GM23338 (cell line): ENCODE data around the gene LMX1B. TPM values are rescaled to one million over a fixed set of nuclear protein-coding genes. Genes with fewer than 3 reads are reported as not detected.

Experiments used
- ATAC-seq: fragments of 200-7000 bp; cut with Tn5 transposase; 3 replicates; pipeline ENCODE4 v1.9.1; 2020
- DNase-seq: peaks from one replicate; pipeline ENCODE4 v3.0.0-alpha.2; 2015; ENCODE audit warnings: low spot score
- H2AFZ ChIP-seq: fragments of 200-600 bp; sonication (generic); 2 replicates; pipeline ENCODE4 v1.8.0; 2016; ENCODE audit warnings: antibody characterized with exemption, mild to moderate bottlenecking, moderate library complexity
- H3F3A ChIP-seq: fragments of 200-600 bp; sonication (generic); replicated peaks from 2 replicates; pipeline ENCODE4 v1.8.0; 2017; ENCODE audit warnings: antibody characterized with exemption, mixed run types, low read depth
- H3K27ac ChIP-seq: fragments of 200-600 bp; sonication (generic); 2 replicates; pipeline ENCODE4 v1.6.1; 2016; ENCODE audit warnings: low read depth
- H3K27me3 ChIP-seq: fragments of 200-600 bp; sonication (generic); 2 replicates; pipeline ENCODE4 v1.8.0; 2016; ENCODE audit warnings: mild to moderate bottlenecking, mixed run types, moderate library complexity; ENCODE audit not compliant: insufficient read depth
- H3K36me3 ChIP-seq: fragments of 200-600 bp; sonication (generic); 2 replicates; pipeline ENCODE4 v1.8.0; 2016; ENCODE audit warnings: mild to moderate bottlenecking; ENCODE audit not compliant: insufficient read depth
- H3K4me1 ChIP-seq: fragments of 200-600 bp; sonication (generic); 2 replicates; pipeline ENCODE4 v1.8.0; 2016; ENCODE audit warnings: mild to moderate bottlenecking, moderate library complexity; ENCODE audit not compliant: insufficient read depth
- H3K4me2 ChIP-seq: fragments of 200-600 bp; sonication (generic); 2 replicates; pipeline ENCODE4 v1.7.1; 2017; ENCODE audit warnings: mixed run types
- H3K4me3 ChIP-seq: fragments of 200-600 bp; sonication (generic); 2 replicates; pipeline ENCODE4 v1.6.1; 2016; ENCODE audit warnings: mixed run types
- H3K79me2 ChIP-seq: fragments of 200-600 bp; sonication (generic); replicated peaks from 2 replicates; pipeline ENCODE4 v1.8.0; 2017; ENCODE audit warnings: mild to moderate bottlenecking; ENCODE audit not compliant: insufficient read depth
- H3K9me2 ChIP-seq: fragments of 200-600 bp; sonication (generic); 2 replicates; pipeline ENCODE4 v1.8.0; 2017; ENCODE audit not compliant: insufficient read depth
- H4K20me1 ChIP-seq: fragments of 200-600 bp; sonication (generic); replicated peaks from 2 replicates; pipeline ENCODE4 v1.8.0; 2017; ENCODE audit warnings: mild to moderate bottlenecking; ENCODE audit not compliant: insufficient read depth
- H3K27ac Mint-ChIP-seq: 2 replicates; pipeline ENCODE4 v1.8.0; 2020; ENCODE audit warnings: inconsistent platforms, mild to moderate bottlenecking, moderate library complexity, mixed read lengths
- H3K27me3 Mint-ChIP-seq: 3 replicates; pipeline ENCODE4 v1.8.0; 2022; ENCODE audit warnings: low read depth, mild to moderate bottlenecking, moderate library complexity, mixed read lengths, inconsistent platforms; ENCODE audit not compliant: insufficient read depth, poor library complexity
- H3K36me3 Mint-ChIP-seq: 3 replicates; pipeline ENCODE4 v1.8.0; 2021; ENCODE audit warnings: low read depth, mild to moderate bottlenecking, inconsistent platforms, moderate library complexity, mixed read lengths
- H3K4me1 Mint-ChIP-seq: 3 replicates; pipeline ENCODE4 v1.8.0; 2020; ENCODE audit warnings: mild to moderate bottlenecking, inconsistent platforms, mixed read lengths
- H3K4me3 Mint-ChIP-seq: 3 replicates; pipeline ENCODE4 v1.8.0; 2021; ENCODE audit warnings: moderate library complexity, mild to moderate bottlenecking, inconsistent platforms, mixed read lengths
- H3K9me3 Mint-ChIP-seq: 3 replicates; pipeline ENCODE4 v1.8.0; 2020; ENCODE audit warnings: moderate library complexity, mild to moderate bottlenecking, inconsistent platforms, mixed read lengths
- CREB1 ChIP-seq: fragments of 250-450 bp; sonication (Bioruptor Pico); IDR thresholded peaks from 2 replicates; pipeline ENCODE4 v1.5.0; 2020; ENCODE audit warnings: low read depth, mild to moderate bottlenecking, moderate library complexity
- CTCF ChIP-seq, 2 experiments: fragments of 200-600 bp in 1 of 2; sonication (generic) in 1 of 2; conservative IDR thresholded peaks; 2 replicates each; pipeline versions ENCODE4 v1.5.1 to v1.6.1; 2016 to 2017; ENCODE audit warnings: antibody characterized with exemption in 2 of 2, low read depth in 2 of 2, mild to moderate bottlenecking in 2 of 2, moderate library complexity in 1 of 2
- EZH2 ChIP-seq: fragments of 200-600 bp; sonication (generic); IDR thresholded peaks from one replicate; pipeline ENCODE4 v1.8.0; 2017; ENCODE audit warnings: antibody characterized with exemption, mild to moderate bottlenecking, low read depth; ENCODE audit not compliant: unreplicated experiment
- JUNB ChIP-seq: IDR thresholded peaks from one replicate; pipeline ENCODE4 v1.6.1; 2016; ENCODE audit warnings: antibody characterized with exemption; ENCODE audit not compliant: unreplicated experiment
- NANOG ChIP-seq: IDR thresholded peaks from 2 replicates; pipeline ENCODE4 v1.6.1; 2016; ENCODE audit warnings: antibody characterized with exemption, borderline replicate concordance
- POLR2AphosphoS5 ChIP-seq: IDR thresholded peaks from 2 replicates; pipeline ENCODE4 v1.6.1; 2016; ENCODE audit warnings: antibody characterized with exemption, low read depth
- REST ChIP-seq: IDR thresholded peaks from one replicate; pipeline ENCODE4 v1.6.1; 2018; ENCODE audit warnings: antibody characterized with exemption; ENCODE audit not compliant: unreplicated experiment
- ZNF114 ChIP-seq: fragments of 250-450 bp; sonication (Bioruptor Pico); IDR thresholded peaks from 2 replicates; pipeline ENCODE4 v1.5.0; 2020; ENCODE audit warnings: mild to moderate bottlenecking, moderate library complexity
- polyA plus RNA-seq: library from polyadenylated mRNA; unstranded; fragments of >200 nt; fragmentation: Nextera tagmentation; extraction: Ambion mirVana; gene quantifications from 2 replicates; pipeline ENCODE4 v1.2.1, GENCODE V29; 2016
- total RNA-seq: library from RNA; depleted of rRNA; stranded (reverse); fragments of >200 nt; shearing (Covaris generic); gene quantifications from 2 replicates; pipeline ENCODE4 v1.2.3, GENCODE V29; 2014
- TF ChIP-seq, protein P1 (sequence below): IDR thresholded peaks from 2 replicates; pipeline ENCODE4 v1.6.1; 2016; ENCODE audit warnings: antibody characterized with exemption

Gene LMX1B
- total and polyA plus RNA-seq, 2 experiments from 2014 or later = 0.08 to 0.21 TPM

DNA sequence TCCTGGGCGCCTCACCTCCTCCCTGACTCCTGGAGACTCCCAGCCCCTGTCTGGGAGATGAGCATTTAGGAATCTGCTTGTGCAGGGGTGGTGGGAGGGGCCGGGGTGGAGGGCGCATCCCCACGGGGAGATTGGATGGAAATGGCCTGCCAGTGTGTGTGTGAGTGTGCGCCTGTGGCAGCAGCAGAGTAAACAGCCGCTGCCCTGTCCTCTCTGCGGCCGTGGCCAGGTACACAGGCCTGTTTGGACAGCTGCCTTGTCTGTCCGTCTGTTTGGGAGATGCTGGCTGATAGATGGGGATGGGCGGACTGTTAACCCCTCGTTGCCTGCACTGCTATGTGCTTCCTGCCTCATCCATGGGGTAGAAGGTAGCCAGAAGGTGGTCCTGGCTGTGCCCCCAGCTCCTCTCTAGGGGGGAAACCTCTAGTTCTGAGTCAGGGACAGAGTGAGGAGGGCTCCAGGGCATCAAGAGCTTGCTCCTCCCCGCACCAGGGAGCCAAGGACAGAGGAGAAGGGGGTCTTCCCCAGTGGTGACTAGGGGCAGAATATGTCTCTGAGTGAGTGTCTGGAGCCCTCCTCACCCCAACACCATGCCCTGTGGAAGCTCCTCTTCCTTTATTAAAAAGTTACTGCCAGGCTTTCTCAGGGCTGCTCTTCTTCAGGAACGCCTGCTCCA lies 60.1 kb downstream of the LMX1B start:
- H3K27ac ChIP-seq = no peak overlapping the region
- no peaks in the 10 kb centered on the region for H3K36me3 Mint-ChIP-seq
- H3F3A ChIP-seq = no peaks in the 10 kb centered on the region; the same call in 1 of the 2 replicates
- peak; percentile 63 for DNase-seq
- H3K4me1 ChIP-seq = peaks cover 73% of the 10 kb centered on the region
- peak overlapping the region; percentile 59 for H2AFZ ChIP-seq
- H3K4me3 ChIP-seq = peak overlapping the region; percentile 35; the same call in 1 of the 2 replicates
- no peaks in the 10 kb centered on the region for H4K20me1 ChIP-seq
- H3K4me1 Mint-ChIP-seq = peaks cover 46% of the 10 kb centered on the region
- ATAC-seq = peak; percentile 2
- no peaks in the 10 kb centered on the region for H3K36me3 ChIP-seq
- 0 out of 3 replicates have a peak overlapping the region, but pooled peaks have one; percentile 12 for H3K4me3 Mint-ChIP-seq
- H3K79me2 ChIP-seq = no peaks in the 10 kb centered on the region
- peak overlapping the region; percentile 79 for H3K4me2 ChIP-seq
- peaks cover 60% of the 10 kb centered on the region for H3K27me3 ChIP-seq
- no peaks in the 10 kb centered on the region for H3K9me2 ChIP-seq
- H3K27me3 Mint-ChIP-seq = peaks cover 62% of the 10 kb centered on the region
- TF ChIP-seq JUNB (no peak), NANOG (no peak), ZNF114 (no peak), CTCF (conservative IDR thresholded peaks at IDR 0.05; ENCODE audit: low read depth in 2 of 2) (no peak), POLR2AphosphoS5 (no peak), REST (no peak), CREB1 (CRISPR knock-in tag) (no peak), EZH2 (no peak)
- TF ChIP-seq, protein P1, sequence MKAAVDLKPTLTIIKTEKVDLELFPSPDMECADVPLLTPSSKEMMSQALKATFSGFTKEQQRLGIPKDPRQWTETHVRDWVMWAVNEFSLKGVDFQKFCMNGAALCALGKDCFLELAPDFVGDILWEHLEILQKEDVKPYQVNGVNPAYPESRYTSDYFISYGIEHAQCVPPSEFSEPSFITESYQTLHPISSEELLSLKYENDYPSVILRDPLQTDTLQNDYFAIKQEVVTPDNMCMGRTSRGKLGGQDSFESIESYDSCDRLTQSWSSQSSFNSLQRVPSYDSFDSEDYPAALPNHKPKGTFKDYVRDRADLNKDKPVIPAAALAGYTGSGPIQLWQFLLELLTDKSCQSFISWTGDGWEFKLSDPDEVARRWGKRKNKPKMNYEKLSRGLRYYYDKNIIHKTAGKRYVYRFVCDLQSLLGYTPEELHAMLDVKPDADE = no peak
- H3K9me3 Mint-ChIP-seq = no peaks in the 10 kb centered on the region; the same call in 2 of the 3 replicates
- H3K27ac Mint-ChIP-seq = no peak overlapping the region
